HepG2 (cell line): ENCODE results near the gene IL17A. TPM values are rescaled to one million over a fixed set of nuclear protein-coding genes. Genes with fewer than 3 reads are reported as not detected.
A peak's percentile ranks its signal among the peaks of the same experiment; 100 is the strongest.

Source experiments
- ETV6 ChIP-seq: sonication (generic); formaldehyde crosslinking; conservative IDR thresholded peaks from 2 replicates; pipeline ENCODE4 v1.4.0; 2020; ENCODE audit warnings: missing genetic modification reagents
- MTA3 ChIP-seq: sonication (generic); formaldehyde crosslinking; IDR thresholded peaks from 2 replicates; pipeline ENCODE4 v1.4.0; 2020; ENCODE audit warnings: missing genetic modification reagents
- STAT6 ChIP-seq: sonication (generic); formaldehyde crosslinking; IDR thresholded peaks from 2 replicates; pipeline ENCODE4 v1.4.0; 2020; ENCODE audit warnings: missing genetic modification reagents, mild to moderate bottlenecking, borderline replicate concordance
- TFE3 ChIP-seq: IDR thresholded peaks from 2 replicates; pipeline ENCODE4 v1.6.1; 2016
- ZNF180 ChIP-seq: sonication (generic); formaldehyde crosslinking; IDR thresholded peaks from 2 replicates; pipeline ENCODE4 v1.4.0; 2020; ENCODE audit warnings: low read depth, missing genetic modification reagents, borderline replicate concordance
- ZNF205 ChIP-seq: IDR thresholded peaks from 2 replicates; pipeline ENCODE4 v1.6.1; 2018; ENCODE audit warnings: missing biosample characterization, missing genetic modification reagents
- ZNF431 ChIP-seq: sonication (generic); formaldehyde crosslinking; IDR thresholded peaks from 2 replicates; pipeline ENCODE4 v1.9.0; 2022; ENCODE audit warnings: missing genetic modification reagents, low read depth, mild to moderate bottlenecking, borderline replicate concordance
- ZNF597 ChIP-seq: sonication (generic); formaldehyde crosslinking; IDR thresholded peaks from 2 replicates; pipeline ENCODE4 v1.5.0; 2020; ENCODE audit warnings: missing genetic modification reagents
- ZNF709 ChIP-seq: sonication (generic); formaldehyde crosslinking; IDR thresholded peaks from 2 replicates; pipeline ENCODE4 v1.5.0; 2020; ENCODE audit warnings: mild to moderate bottlenecking, missing genetic modification reagents
- ZNF788 ChIP-seq: sonication (generic); formaldehyde crosslinking; IDR thresholded peaks from 2 replicates; pipeline ENCODE4 v1.5.0; 2020; ENCODE audit warnings: mild to moderate bottlenecking, missing genetic modification reagents, borderline replicate concordance
- ZNF878 ChIP-seq: sonication (generic); formaldehyde crosslinking; IDR thresholded peaks from 2 replicates; pipeline ENCODE4 v1.8.1; 2023; ENCODE audit warnings: mild to moderate bottlenecking, missing genetic modification reagents, moderate library complexity
- polyA plus RNA-seq, 8 experiments: library from polyadenylated mRNA; depleted of rRNA in 3 of 8; stranded (reverse) in 7 of 8; unstranded in 1 of 8; fragments of >200 nt; fragmentation: Illumina TruSeq in 4 of 8; extraction: Trizol in 4 of 8; gene quantifications; 2 replicates each; pipeline versions ENCODE4 v1.2.1 to v1.2.3, GENCODE V29; 2011 to 2016; ENCODE audit warnings: low read depth in 4 of 8, missing spikeins in 1 of 8, mixed read lengths in 1 of 8; ENCODE audit not compliant: insufficient read depth in 1 of 8
- total RNA-seq, 5 experiments: library from RNA; depleted of rRNA; stranded (reverse); fragments of >200 nt; fragmentation: Illumina TruSeq; extraction: Trizol; gene quantifications; 2 replicates each; pipeline ENCODE4 v1.2.3, GENCODE V29; 2016; ENCODE audit warnings: low read depth in 1 of 5
- TF ChIP-seq, protein P1 (sequence below): IDR thresholded peaks from 2 replicates; pipeline ENCODE4 v1.6.1; 2018; ENCODE audit warnings: missing genetic modification reagents
- TF ChIP-seq, protein P2 (sequence below): sonication (generic); formaldehyde crosslinking; IDR thresholded peaks from 2 replicates; pipeline ENCODE4 v1.4.0; 2020; ENCODE audit warnings: missing genetic modification reagents
- TF ChIP-seq, protein P3 (sequence below): sonication (generic); formaldehyde crosslinking; IDR thresholded peaks from 2 replicates; pipeline ENCODE4 v1.5.0; 2020; ENCODE audit warnings: mild to moderate bottlenecking, missing genetic modification reagents, borderline replicate concordance
- TF ChIP-seq, protein P4 (sequence below): sonication (generic); formaldehyde crosslinking; IDR thresholded peaks from 2 replicates; pipeline ENCODE4 v1.9.0; 2021; ENCODE audit warnings: missing genetic modification reagents, borderline replicate concordance

The IL17A gene
- total and polyA plus RNA-seq, 2 of the 13 experiments (the other 11 are each of a cell fraction or from before 2014, with no cell fraction given): not detected

GRCh38 chr6:52162940-52163908, 23.0 kb upstream of the IL17A start (continued):
- TF ChIP-seq STAT6 (CRISPR knock-in tag): no peak
- TF ChIP-seq, protein P1, sequence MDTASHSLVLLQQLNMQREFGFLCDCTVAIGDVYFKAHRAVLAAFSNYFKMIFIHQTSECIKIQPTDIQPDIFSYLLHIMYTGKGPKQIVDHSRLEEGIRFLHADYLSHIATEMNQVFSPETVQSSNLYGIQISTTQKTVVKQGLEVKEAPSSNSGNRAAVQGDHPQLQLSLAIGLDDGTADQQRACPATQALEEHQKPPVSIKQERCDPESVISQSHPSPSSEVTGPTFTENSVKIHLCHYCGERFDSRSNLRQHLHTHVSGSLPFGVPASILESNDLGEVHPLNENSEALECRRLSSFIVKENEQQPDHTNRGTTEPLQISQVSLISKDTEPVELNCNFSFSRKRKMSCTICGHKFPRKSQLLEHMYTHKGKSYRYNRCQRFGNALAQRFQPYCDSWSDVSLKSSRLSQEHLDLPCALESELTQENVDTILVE: 0 out of 2 replicates have a peak, but pooled peaks have one; percentile 39
- no peak for TF ChIP-seq ZNF180 (CRISPR knock-in tag)
- TF ChIP-seq ZNF709 (CRISPR knock-in tag): no peak
- TF ChIP-seq, protein P2, sequence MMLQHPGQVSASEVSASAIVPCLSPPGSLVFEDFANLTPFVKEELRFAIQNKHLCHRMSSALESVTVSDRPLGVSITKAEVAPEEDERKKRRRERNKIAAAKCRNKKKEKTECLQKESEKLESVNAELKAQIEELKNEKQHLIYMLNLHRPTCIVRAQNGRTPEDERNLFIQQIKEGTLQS: no peak
- no peak for TF ChIP-seq MTA3 (CRISPR knock-in tag)
- no peak for TF ChIP-seq ZNF431 (CRISPR knock-in tag)
- no peak for TF ChIP-seq ZNF205 (CRISPR knock-in tag)
- TF ChIP-seq ETV6: no peak
- TF ChIP-seq TFE3: 0 out of 2 replicates have a peak, but pooled peaks have one; percentile 15
- TF ChIP-seq ZNF788 (CRISPR knock-in tag): no peak
- no peak for TF ChIP-seq ZNF878 (CRISPR knock-in tag)
- TF ChIP-seq ZNF597 (CRISPR knock-in tag): no peak
- TF ChIP-seq, protein P3, sequence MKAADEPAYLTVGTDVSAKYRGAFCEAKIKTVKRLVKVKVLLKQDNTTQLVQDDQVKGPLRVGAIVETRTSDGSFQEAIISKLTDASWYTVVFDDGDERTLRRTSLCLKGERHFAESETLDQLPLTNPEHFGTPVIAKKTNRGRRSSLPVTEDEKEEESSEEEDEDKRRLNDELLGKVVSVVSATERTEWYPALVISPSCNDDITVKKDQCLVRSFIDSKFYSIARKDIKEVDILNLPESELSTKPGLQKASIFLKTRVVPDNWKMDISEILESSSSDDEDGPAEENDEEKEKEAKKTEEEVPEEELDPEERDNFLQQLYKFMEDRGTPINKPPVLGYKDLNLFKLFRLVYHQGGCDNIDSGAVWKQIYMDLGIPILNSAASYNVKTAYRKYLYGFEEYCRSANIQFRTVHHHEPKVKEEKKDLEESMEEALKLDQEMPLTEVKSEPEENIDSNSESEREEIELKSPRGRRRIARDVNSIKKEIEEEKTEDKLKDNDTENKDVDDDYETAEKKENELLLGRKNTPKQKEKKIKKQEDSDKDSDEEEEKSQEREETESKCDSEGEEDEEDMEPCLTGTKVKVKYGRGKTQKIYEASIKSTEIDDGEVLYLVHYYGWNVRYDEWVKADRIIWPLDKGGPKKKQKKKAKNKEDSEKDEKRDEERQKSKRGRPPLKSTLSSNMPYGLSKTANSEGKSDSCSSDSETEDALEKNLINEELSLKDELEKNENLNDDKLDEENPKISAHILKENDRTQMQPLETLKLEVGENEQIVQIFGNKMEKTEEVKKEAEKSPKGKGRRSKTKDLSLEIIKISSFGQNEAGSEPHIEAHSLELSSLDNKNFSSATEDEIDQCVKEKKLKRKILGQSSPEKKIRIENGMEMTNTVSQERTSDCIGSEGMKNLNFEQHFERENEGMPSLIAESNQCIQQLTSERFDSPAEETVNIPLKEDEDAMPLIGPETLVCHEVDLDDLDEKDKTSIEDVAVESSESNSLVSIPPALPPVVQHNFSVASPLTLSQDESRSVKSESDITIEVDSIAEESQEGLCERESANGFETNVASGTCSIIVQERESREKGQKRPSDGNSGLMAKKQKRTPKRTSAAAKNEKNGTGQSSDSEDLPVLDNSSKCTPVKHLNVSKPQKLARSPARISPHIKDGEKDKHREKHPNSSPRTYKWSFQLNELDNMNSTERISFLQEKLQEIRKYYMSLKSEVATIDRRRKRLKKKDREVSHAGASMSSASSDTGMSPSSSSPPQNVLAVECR: no peak
- TF ChIP-seq, protein P4, sequence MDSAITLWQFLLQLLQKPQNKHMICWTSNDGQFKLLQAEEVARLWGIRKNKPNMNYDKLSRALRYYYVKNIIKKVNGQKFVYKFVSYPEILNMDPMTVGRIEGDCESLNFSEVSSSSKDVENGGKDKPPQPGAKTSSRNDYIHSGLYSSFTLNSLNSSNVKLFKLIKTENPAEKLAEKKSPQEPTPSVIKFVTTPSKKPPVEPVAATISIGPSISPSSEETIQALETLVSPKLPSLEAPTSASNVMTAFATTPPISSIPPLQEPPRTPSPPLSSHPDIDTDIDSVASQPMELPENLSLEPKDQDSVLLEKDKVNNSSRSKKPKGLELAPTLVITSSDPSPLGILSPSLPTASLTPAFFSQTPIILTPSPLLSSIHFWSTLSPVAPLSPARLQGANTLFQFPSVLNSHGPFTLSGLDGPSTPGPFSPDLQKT (CRISPR knock-in tag): no peak
